Adrenal gland (tissue), 5 donors: ENCODE results near the gene FEM1B.

Experiments used
- CTCF ChIP-seq, 6 experiments: fragments of 450-650 bp in 4 of 6; fragments of 200-600 bp in 2 of 6; sonication (generic) in 1 of 6; IDR thresholded peaks; 1 replicate in 5 of 6; 2 replicates in 1 of 6; pipeline versions ENCODE4 v1.5.1 to v1.8.0; 2016 to 2021; ENCODE audit warnings: antibody characterized with exemption in 6 of 6, mild to moderate bottlenecking in 2 of 6, moderate library complexity in 1 of 6
- POLR2A ChIP-seq, 2 donors: fragments of 450-650 bp; IDR thresholded peaks; one replicate each; pipeline ENCODE4 v1.6.1; 2017; ENCODE audit warnings: antibody characterized with exemption in 2 of 2, mild to moderate bottlenecking in 2 of 2, moderate library complexity in 1 of 2
- donor health status: DM: no; HTN: no; CAD: no.

- TF ChIP-seq CTCF (IDR thresholded peaks at IDR 0.05) (no peak), POLR2A (IDR thresholded peaks at IDR 0.05) (no peak)
Measured at GRCh38 chr15:68303134-68303533, 25.6 kb downstream of the FEM1B start.
